ENCODE data around the gene NACAD. TPM values are rescaled to one million over a fixed set of nuclear protein-coding genes. Genes with fewer than 3 reads are reported as not detected.
A peak's percentile ranks its signal among the peaks of the same experiment; 100 is the strongest.

The NACAD gene
- total RNA-seq (2022) (not detected in 2 replicates), Bru-seq, nascent RNA (percentile 9 among the genes with signal in this experiment), BruChase-seq, experiment 1, labeled RNA remaining after a 6-hour chase (percentile 12 among the genes with signal in this experiment), BruChase-seq, experiment 2, labeled RNA remaining after a 2-hour chase (not detected)
- long read RNA-seq = 0 reads

- DNase-seq (ENCODE audit: unreplicated experiment) = no peak
- H3K27me3 Mint-ChIP-seq (ENCODE audit: insufficient read depth, unreplicated experiment) = no peaks in the 10 kb centered on the region
- CTCF ChIA-PET = interaction anchor here (0.6 kb wide), 2 partner anchors 281 to 501 kb away, joined by 3 read pairs; no protein-coding TSS in a partner anchor
- intact Hi-C loops (cut with micrococcal nuclease) = no loop called here
- H3K27ac Mint-ChIP-seq (ENCODE audit: low read depth, unreplicated experiment) = no peak within 1 kb of the TSS
- H3K9me3 Mint-ChIP-seq (ENCODE audit: unreplicated experiment) = no peaks in the 10 kb centered on the region
- no peak for TF ChIP-seq CTCF (IDR thresholded peaks at IDR 0.05; ENCODE audit: unreplicated experiment)
- POLR2A ChIA-PET = no interaction called here
- H3K4me3 Mint-ChIP-seq (ENCODE audit: unreplicated experiment) = no peak within 1 kb of the TSS
- peaks cover 12% of the 10 kb centered on the region for H3K4me1 Mint-ChIP-seq (ENCODE audit: insufficient read depth, unreplicated experiment)
- no TSS peak for BruUV-seq (replicated peaks)
- H3K36me3 Mint-ChIP-seq (ENCODE audit: insufficient read depth, unreplicated experiment) = no peaks in the 10 kb centered on the region
These were observed at the start of gene NACAD for GRCh38 chr7:45088821-45089340. Gene NACAD (minus strand): TSS chr7:45088969. CDS start chr7:45088894, 75 bp downstream.

- Mint-ChIP-seq H3K4me3 (ENCODE audit: unreplicated experiment) (no peak overlapping the region), H3K9me3 (ENCODE audit: unreplicated experiment) (no peaks in the 10 kb centered on the region), H3K27me3 (ENCODE audit: insufficient read depth, unreplicated experiment) (peaks cover 27% of the 10 kb centered on the region), H3K27ac (ENCODE audit: low read depth, unreplicated experiment) (no peak overlapping the region), H3K36me3 (ENCODE audit: insufficient read depth, unreplicated experiment) (peaks cover 6% of the 10 kb centered on the region), H3K4me1 (ENCODE audit: insufficient read depth, unreplicated experiment) (peaks cover 10% of the 10 kb centered on the region)
- BruUV-seq (replicated peaks) = no TSS peak
- peak; percentile 86 for TF ChIP-seq CTCF (IDR thresholded peaks at IDR 0.05; ENCODE audit: unreplicated experiment)
- CTCF ChIA-PET = interaction anchor here (0.6 to 4.4 kb wide), 61 partner anchors 8 to 913 kb away, joined by 3 to 50 read pairs (median 4); partner anchors contain the start of genes H2AZ2 and TMED4
- DNase-seq (ENCODE audit: unreplicated experiment) = peak; percentile 90
- POLR2A ChIA-PET = interaction anchor here (0.6 to 3.4 kb wide), 14 partner anchors 9 to 563 kb away, joined by 3 to 13 read pairs (median 4); partner anchors contain the start of genes DDX56, PURB and TBRG4
- intact Hi-C loops (cut with micrococcal nuclease) = loop anchor here (1.0 to 10.0 kb wide), 6 partner anchors 163 to 548 kb away; partner anchors contain the start of gene PURB
These were observed 47.6 kb upstream of the NACAD start for GRCh38 chr7:45136106-45137060.

- no peaks in the 10 kb centered on the region for H3K9me3 Mint-ChIP-seq (ENCODE audit: unreplicated experiment)
- TF ChIP-seq CTCF (IDR thresholded peaks at IDR 0.05; ENCODE audit: unreplicated experiment) = no peak
- peaks cover 15% of the 10 kb centered on the region for H3K27me3 Mint-ChIP-seq (ENCODE audit: insufficient read depth, unreplicated experiment)
- no peak for DNase-seq (ENCODE audit: unreplicated experiment)
- H3K36me3 Mint-ChIP-seq (ENCODE audit: insufficient read depth, unreplicated experiment) = peaks cover under 1% of the 10 kb centered on the region
- BruUV-seq (replicated peaks) = no TSS peak
- no peak overlapping the region for H3K27ac Mint-ChIP-seq (ENCODE audit: low read depth, unreplicated experiment)
- peaks cover 10% of the 10 kb centered on the region for H3K4me1 Mint-ChIP-seq (ENCODE audit: insufficient read depth, unreplicated experiment)
- POLR2A ChIA-PET = no interaction called here
- intact Hi-C loops (cut with micrococcal nuclease) = loop anchor here (10.0 kb wide), 1 partner anchor 249 kb away; the partner anchor contains the start of gene PURB
- CTCF ChIA-PET = interaction anchor here (0.5 to 4.4 kb wide), 4 partner anchors 16 to 335 kb away, joined by 3 to 50 read pairs (median 4); no protein-coding TSS in a partner anchor
- H3K4me3 Mint-ChIP-seq (ENCODE audit: unreplicated experiment) = no peak overlapping the region
These were observed 45.1 kb upstream of the NACAD start for GRCh38 chr7:45133877-45134276.

Data from MCF 10A (cell line).